Tibial nerve (tissue), 4 donors: ENCODE measurements around the gene PRKAR1B.

Source experiments
- CTCF ChIP-seq, 5 experiments: fragments of 200-600 bp in 3 of 5; fragments of 450-650 bp in 2 of 5; sonication (generic) in 3 of 5; IDR thresholded peaks; one replicate each; pipeline ENCODE4 v1.5.1; 2016 to 2019; ENCODE audit warnings: antibody characterized with exemption in 5 of 5, mild to moderate bottlenecking in 3 of 5, moderate library complexity in 2 of 5
- EP300 ChIP-seq, 2 donors: sonication (generic); formaldehyde crosslinking; IDR thresholded peaks; one replicate each; pipeline ENCODE4 v1.6.1; 2017; ENCODE audit warnings: antibody characterized with exemption in 2 of 2, mild to moderate bottlenecking in 1 of 2

GRCh38 chr7:696426-696811, 30.7 kb downstream of the PRKAR1B start:
- no peak for TF ChIP-seq EP300 (IDR thresholded peaks at IDR 0.05)
- TF ChIP-seq CTCF (IDR thresholded peaks at IDR 0.05), result no peak
